Immature natural killer cell (primary cell): ENCODE measurements around the gene MOK. TPM values are rescaled to one million over a fixed set of nuclear protein-coding genes. Genes with fewer than 3 reads are reported as not detected.

Experiments
- DNase-seq, 3 donors: peaks; one replicate each; pipeline ENCODE4 v3.0.0; 2022; ENCODE audit warnings: mixed read lengths in 1 of 3
- H3K27ac Mint-ChIP-seq, 6 donors: one replicate each; pipeline ENCODE4 v1.8.0; 2020; ENCODE audit warnings: mixed read lengths in 6 of 6, mild to moderate bottlenecking in 5 of 6, inconsistent platforms in 4 of 6, moderate library complexity in 3 of 6
- H3K27me3 Mint-ChIP-seq, 3 donors: one replicate each; pipeline ENCODE4 v1.8.0; 2020 to 2021; ENCODE audit warnings: low read depth in 3 of 3, mild to moderate bottlenecking in 3 of 3, mixed read lengths in 3 of 3, moderate library complexity in 3 of 3, inconsistent platforms in 1 of 3
- H3K36me3 Mint-ChIP-seq, 3 donors: one replicate each; pipeline ENCODE4 v1.8.0; 2020; ENCODE audit warnings: mixed read lengths in 3 of 3, inconsistent platforms in 2 of 3, mild to moderate bottlenecking in 2 of 3
- H3K4me1 Mint-ChIP-seq, 2 donors: one replicate each; pipeline ENCODE4 v1.8.0; 2020; ENCODE audit warnings: inconsistent platforms in 2 of 2, mild to moderate bottlenecking in 2 of 2, mixed read lengths in 2 of 2, moderate library complexity in 1 of 2
- H3K4me3 Mint-ChIP-seq, 5 donors: one replicate each; pipeline ENCODE4 v1.8.0; 2020; ENCODE audit warnings: mild to moderate bottlenecking in 5 of 5, mixed read lengths in 5 of 5, inconsistent platforms in 3 of 5, moderate library complexity in 3 of 5
- H3K9me3 Mint-ChIP-seq, 6 donors: one replicate each; pipeline ENCODE4 v1.8.0; 2020; ENCODE audit warnings: mild to moderate bottlenecking in 6 of 6, mixed read lengths in 6 of 6, inconsistent platforms in 4 of 6, moderate library complexity in 3 of 6
- polyA plus RNA-seq, 3 donors: library from polyadenylated mRNA; unstranded; fragments of 300-500 nt; fragmentation: Illumina TruSeq; gene quantifications; one replicate each; pipeline ENCODE4 v1.2.3, GENCODE V29; 2021

MOK gene
- polyA plus RNA-seq, 3 donors from 2014 or later, result 1.8 to 4.9 (median 3.2) TPM

DNA sequence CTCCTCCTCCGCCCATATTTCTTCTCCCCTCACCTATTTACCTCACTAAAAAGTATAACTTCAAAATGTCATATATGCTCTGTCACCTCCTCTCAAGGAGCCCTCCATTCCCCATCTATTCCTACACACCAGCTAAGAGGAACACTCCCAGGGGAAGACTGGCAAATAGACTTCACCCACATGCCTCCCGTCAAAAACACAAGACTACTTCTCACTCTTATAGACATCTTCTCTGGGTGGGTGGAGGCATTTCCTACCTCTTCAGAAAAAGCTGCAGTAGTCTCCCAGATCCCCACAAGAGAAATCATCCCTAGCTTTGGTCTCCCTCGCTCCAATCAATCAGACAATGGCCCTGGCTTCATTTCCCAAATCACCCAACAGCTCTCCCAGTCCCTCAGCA lies 66.2 kb downstream of the MOK start:
- H3K27ac Mint-ChIP-seq, result no peak overlapping the region

GRCh38 chr14:102238131-102238530 lies 66.8 kb downstream of the MOK start:
- no peak overlapping the region for H3K27ac Mint-ChIP-seq
- peaks cover 0 to 1% (median 0%) of the 10 kb centered on the region in 3 donors for H3K27me3 Mint-ChIP-seq
- H3K4me1 Mint-ChIP-seq, result no peaks in the 10 kb centered on the region
- H3K4me3 Mint-ChIP-seq, result no peak overlapping the region
- no peak for DNase-seq
- no peaks in the 10 kb centered on the region for H3K9me3 Mint-ChIP-seq
- no peaks in the 10 kb centered on the region for H3K36me3 Mint-ChIP-seq

More for the DNA sequence above, 66.2 kb downstream of the MOK start:
- Mint-ChIP-seq H3K9me3 (no peaks in the 10 kb centered on the region), H3K4me3 (no peak overlapping the region), H3K36me3 (no peaks in the 10 kb centered on the region), H3K27me3 (peaks cover 0 to 1% (median 0%) of the 10 kb centered on the region in 3 donors), H3K4me1 (no peaks in the 10 kb centered on the region)
- no peak for DNase-seq

GRCh38 chr14:102236026-102236425 lies 68.9 kb downstream of the MOK start:
- DNase-seq, result no peak
- Mint-ChIP-seq H3K27ac (no peak overlapping the region), H3K9me3 (no peaks in the 10 kb centered on the region), H3K4me3 (no peak overlapping the region), H3K27me3 (peaks cover 0 to 1% (median 0%) of the 10 kb centered on the region in 3 donors), H3K36me3 (no peaks in the 10 kb centered on the region), H3K4me1 (no peaks in the 10 kb centered on the region)

- no peaks in the 10 kb centered on the region for H3K4me1 Mint-ChIP-seq
- H3K36me3 Mint-ChIP-seq, result no peaks in the 10 kb centered on the region
- no peaks in the 10 kb centered on the region for H3K27me3 Mint-ChIP-seq
- peak; percentile 44 to 56 (median 50) for DNase-seq
- H3K4me3 Mint-ChIP-seq, result no peak overlapping the region
- H3K27ac Mint-ChIP-seq, result no peak overlapping the region
- no peaks in the 10 kb centered on the region for H3K9me3 Mint-ChIP-seq
Observed at GRCh38 chr14:102235275-102235897, 69.6 kb downstream of the MOK start.

GRCh38 chr14:102234331-102235264 lies 70.4 kb downstream of the MOK start:
- H3K27me3 Mint-ChIP-seq, result no peaks in the 10 kb centered on the region

GRCh38 chr14:102233081-102233480 lies 71.9 kb downstream of the MOK start:
- DNase-seq, result no peak
- Mint-ChIP-seq H3K4me1 (no peaks in the 10 kb centered on the region), H3K9me3 (no peaks in the 10 kb centered on the region), H3K4me3 (no peak overlapping the region), H3K36me3 (no peaks in the 10 kb centered on the region), H3K27ac (no peak overlapping the region), H3K27me3 (no peaks in the 10 kb centered on the region)

More at GRCh38 chr14:102234331-102235264, 70.4 kb downstream of the MOK start:
- H3K9me3 Mint-ChIP-seq, result no peaks in the 10 kb centered on the region
- H3K4me3 Mint-ChIP-seq, result no peak overlapping the region
- no peak overlapping the region for H3K27ac Mint-ChIP-seq
- H3K36me3 Mint-ChIP-seq, result no peaks in the 10 kb centered on the region
- H3K4me1 Mint-ChIP-seq, result no peaks in the 10 kb centered on the region
- DNase-seq, result no peak

DNA sequence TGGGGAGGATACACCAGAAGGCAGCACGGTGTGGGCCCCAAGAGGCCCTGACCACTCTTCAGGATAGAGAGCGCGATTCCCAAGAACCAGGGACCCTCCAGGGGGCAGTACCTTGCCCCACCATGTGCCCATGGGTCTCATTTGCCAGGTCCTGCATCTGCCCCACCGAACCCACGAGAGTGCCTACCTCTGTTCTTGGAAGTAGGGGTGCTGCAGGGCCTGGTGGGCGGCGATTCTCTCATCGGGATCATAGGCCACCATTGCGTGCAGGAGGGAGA lies 72.7 kb downstream of the MOK start:
- Mint-ChIP-seq H3K36me3 (no peaks in the 10 kb centered on the region), H3K27ac (no peak overlapping the region), H3K9me3 (no peaks in the 10 kb centered on the region), H3K27me3 (no peaks in the 10 kb centered on the region), H3K4me1 (no peaks in the 10 kb centered on the region), H3K4me3 (no peak overlapping the region)
- DNase-seq, result no peak

DNA sequence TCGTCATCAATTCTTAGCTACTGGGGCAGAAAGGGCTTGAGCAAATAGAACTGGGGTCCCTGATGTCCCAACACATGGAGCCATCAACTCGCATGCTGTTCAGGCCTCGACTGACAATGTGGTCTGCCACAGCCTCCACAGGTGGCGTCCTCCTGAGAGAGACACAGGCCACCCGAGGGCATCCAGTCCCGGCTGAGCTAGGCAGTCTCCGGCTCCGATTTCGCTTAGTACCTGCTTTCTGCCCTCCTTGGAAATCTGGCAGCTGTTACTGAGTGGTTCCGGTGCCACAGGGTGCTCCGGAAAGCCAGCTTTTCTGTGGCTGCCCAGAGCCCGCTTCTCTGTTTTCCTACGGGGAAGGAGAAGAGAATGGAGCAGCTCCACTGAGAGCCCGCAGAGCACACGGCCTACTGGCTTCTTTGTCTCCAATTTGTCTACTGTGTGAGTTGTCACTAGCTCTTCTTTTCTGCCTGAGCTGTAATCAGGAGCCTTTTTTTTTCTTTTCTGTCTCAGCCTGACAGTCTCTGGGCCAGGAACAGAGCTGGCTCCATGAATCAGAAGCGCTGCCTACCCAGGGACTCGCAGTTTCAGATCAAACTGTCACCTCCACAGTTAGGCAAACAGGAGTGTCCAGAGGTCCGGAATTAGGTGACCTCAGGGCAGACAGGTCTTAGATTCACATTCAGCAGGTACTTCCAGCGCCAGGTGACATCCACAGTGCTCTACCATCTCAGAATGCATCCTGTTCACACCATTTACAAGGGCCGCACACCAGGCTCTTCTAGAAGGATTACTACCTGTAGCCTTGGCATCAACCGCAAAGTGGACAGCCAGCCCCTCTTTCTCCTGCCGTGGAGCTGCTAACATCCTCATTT lies 73.3 kb downstream of the MOK start:
- Mint-ChIP-seq H3K9me3 (no peaks in the 10 kb centered on the region), H3K4me3 (no peak overlapping the region), H3K36me3 (no peaks in the 10 kb centered on the region), H3K4me1 (no peaks in the 10 kb centered on the region), H3K27me3 (no peaks in the 10 kb centered on the region), H3K27ac (no peak overlapping the region)
- no peak for DNase-seq

- no peak for DNase-seq
- Mint-ChIP-seq H3K27me3 (peaks cover 0 to 2% (median 0%) of the 10 kb centered on the region in 3 donors), H3K9me3 (no peaks in the 10 kb centered on the region), H3K36me3 (no peaks in the 10 kb centered on the region), H3K4me3 (no peak overlapping the region), H3K27ac (no peak overlapping the region), H3K4me1 (no peaks in the 10 kb centered on the region)
Observed at GRCh38 chr14:102230481-102231210, 74.3 kb downstream of the MOK start.

DNA sequence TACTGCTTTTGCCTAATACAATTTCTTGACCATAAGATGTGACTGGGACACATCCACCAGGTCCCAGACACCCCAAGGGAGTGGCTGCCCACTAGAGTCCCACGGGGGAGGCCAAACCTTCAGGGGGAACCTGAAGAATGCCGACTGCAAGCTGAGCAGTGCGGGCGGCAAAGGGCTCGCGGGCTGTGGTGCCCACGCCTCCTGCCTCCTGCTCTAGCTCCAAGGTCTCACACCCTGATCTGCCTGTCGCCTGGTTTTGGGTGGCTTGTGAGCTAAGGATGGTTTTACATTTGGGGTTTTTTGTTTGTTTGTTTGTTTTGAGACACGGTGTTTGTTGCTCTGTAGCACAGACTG lies 75.2 kb downstream of the MOK start:
- no peaks in the 10 kb centered on the region for H3K9me3 Mint-ChIP-seq

DNA sequence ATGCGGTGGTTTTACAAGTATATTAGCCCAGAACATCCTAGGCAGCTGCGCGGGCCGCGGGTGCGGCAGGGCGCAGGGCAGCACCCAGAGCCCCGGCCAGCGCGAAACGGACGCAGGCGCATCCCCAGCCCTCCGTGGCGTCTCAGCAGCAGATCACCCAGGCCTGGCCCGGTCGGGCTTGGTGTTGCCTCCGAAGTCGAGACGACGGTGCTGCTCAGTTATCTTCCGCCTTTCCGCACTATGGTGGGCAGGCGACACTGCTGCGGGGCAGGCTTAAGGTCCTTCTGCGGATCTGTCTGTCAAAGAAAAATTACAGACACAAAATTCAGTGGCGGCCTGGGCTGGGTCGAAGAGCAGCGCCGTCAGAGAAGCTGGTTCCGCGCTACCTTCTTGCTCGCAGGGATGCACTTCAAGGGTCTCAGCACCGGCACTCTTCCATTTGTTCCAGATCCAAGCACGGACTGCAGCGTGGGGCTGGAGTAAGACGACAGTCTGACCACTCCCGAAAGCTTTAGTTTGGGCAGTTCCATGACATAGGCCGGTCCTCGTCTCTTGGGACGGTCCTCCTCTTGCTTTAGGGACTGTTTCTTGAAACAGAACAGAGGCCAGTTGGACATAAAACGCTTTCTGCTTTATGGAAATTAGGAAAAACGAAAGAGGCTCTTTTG lies 75.8 kb downstream of the MOK start:
- Mint-ChIP-seq H3K9me3 (no peaks in the 10 kb centered on the region), H3K36me3 (peaks cover 0 to 5% (median 0%) of the 10 kb centered on the region in 3 donors), H3K27me3 (peaks cover 0 to 2% (median 0%) of the 10 kb centered on the region in 3 donors), H3K4me3 (no peak overlapping the region), H3K27ac (no peak overlapping the region), H3K4me1 (peaks cover 0 to 6% of the 10 kb centered on the region in 2 donors)
- no peak for DNase-seq

More for the DNA sequence above, 75.2 kb downstream of the MOK start:
- no peak for DNase-seq
- Mint-ChIP-seq H3K27me3 (peaks cover 0 to 2% (median 0%) of the 10 kb centered on the region in 3 donors), H3K36me3 (peaks cover 0 to 1% (median 0%) of the 10 kb centered on the region in 3 donors), H3K4me1 (peaks cover 0 to 1% of the 10 kb centered on the region in 2 donors), H3K4me3 (no peak overlapping the region), H3K27ac (no peak overlapping the region)

DNA sequence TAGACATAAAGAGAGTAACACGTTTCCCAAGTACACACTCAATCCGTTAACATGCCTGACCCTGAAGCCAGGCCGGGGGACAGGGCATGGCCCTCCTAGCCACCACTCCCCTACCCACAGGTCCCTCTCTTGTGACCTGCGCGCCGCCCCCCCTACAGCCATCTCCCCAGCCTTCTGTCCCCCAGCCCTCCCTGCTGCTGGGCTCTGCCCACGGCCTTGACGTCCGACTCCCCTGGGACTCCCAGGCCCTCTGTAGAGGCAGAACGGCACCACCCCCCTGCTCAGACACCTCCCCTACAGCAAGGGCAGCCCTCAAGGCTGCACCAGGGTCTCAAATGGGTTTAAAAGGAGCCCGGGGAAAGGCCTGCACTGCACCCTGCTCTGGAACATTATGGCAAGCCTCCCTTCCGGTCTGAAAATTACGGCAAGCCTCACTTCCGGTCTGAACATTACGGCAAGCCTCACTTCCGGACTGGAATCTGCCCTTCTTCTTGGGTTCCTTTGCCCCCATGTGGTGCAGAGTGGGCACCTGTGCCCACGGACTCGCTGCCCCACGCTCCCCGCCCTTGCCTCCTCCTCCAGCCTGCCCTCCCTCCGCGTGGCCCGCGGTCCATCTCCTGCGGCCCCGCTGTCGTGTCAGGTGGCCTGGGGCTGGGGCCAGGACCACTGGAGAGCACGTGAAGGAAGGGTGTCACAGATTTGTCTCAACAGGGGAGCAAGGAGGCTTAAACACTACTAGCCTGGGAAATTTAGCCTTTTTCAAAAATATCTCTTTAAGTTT lies 77.6 kb downstream of the MOK start:
- H3K36me3 Mint-ChIP-seq, result peaks cover 0 to 5% (median 0%) of the 10 kb centered on the region in 3 donors
- H3K9me3 Mint-ChIP-seq, result no peaks in the 10 kb centered on the region
- peaks cover 0 to 2% (median 0%) of the 10 kb centered on the region in 3 donors for H3K27me3 Mint-ChIP-seq
- peaks cover 3 to 12% of the 10 kb centered on the region in 2 donors for H3K4me1 Mint-ChIP-seq
- no peak overlapping the region for H3K27ac Mint-ChIP-seq
- DNase-seq, result no peak
- H3K4me3 Mint-ChIP-seq, result no peak overlapping the region
